WTC11 (cell line): ENCODE data around the gene RPL35. TPM values are rescaled to one million over a fixed set of nuclear protein-coding genes. Genes with fewer than 3 reads are reported as not detected.

ENCODE experiments used
- ATAC-seq: fragments of 200-7000 bp; cut with Tn5 transposase; 2 replicates; pipeline ENCODE4 v1.10.0; 2021; ENCODE audit warnings: mild to moderate bottlenecking, moderate library complexity
- CTCF ChIA-PET: fragments of 300-600 bp; sonication (Branson Sonifier 250); formaldehyde crosslinking; loops from one replicate; lab custom pipeline; 2021; ENCODE audit warnings: antibody characterized with exemption; lab: Charles Lee
- POLR2A ChIA-PET: fragments of 350-600 bp; sonication (Branson Sonifier 250); formaldehyde crosslinking; loops from one replicate; lab custom pipeline; 2021; ENCODE audit warnings: antibody characterized with exemption; lab: Charles Lee
- DNase-seq: peaks from one replicate; pipeline ENCODE4 v3.0.0; 2021; ENCODE audit warnings: low spot score
- H3K27ac Mint-ChIP-seq: 2 replicates; pipeline ENCODE4 v1.8.0; 2021; ENCODE audit warnings: mixed read lengths
- H3K27me3 Mint-ChIP-seq: 2 replicates; pipeline ENCODE4 v1.8.0; 2021; ENCODE audit warnings: low read depth, mild to moderate bottlenecking, moderate library complexity, mixed read lengths
- H3K36me3 Mint-ChIP-seq: 2 replicates; pipeline ENCODE4 v1.8.0; 2021; ENCODE audit warnings: mixed read lengths
- H3K4me1 Mint-ChIP-seq: 2 replicates; pipeline ENCODE4 v1.8.0; 2022; ENCODE audit warnings: mixed read lengths
- H3K4me3 Mint-ChIP-seq: 2 replicates; pipeline ENCODE4 v1.8.0; 2021; ENCODE audit warnings: mild to moderate bottlenecking, moderate library complexity, mixed read lengths
- H3K9me3 Mint-ChIP-seq: 2 replicates; pipeline ENCODE4 v1.8.0; 2021; ENCODE audit warnings: mixed read lengths
- AR ChIP-seq: fragments of 250-450 bp; sonication (Bioruptor Pico); IDR thresholded peaks from 2 replicates; pipeline ENCODE4 v1.9.0; 2021; ENCODE audit warnings: mild to moderate bottlenecking
- ATF2 ChIP-seq: sonication (generic); formaldehyde crosslinking; IDR thresholded peaks from 2 replicates; pipeline ENCODE4 v1.8.1; 2022; ENCODE audit warnings: low read depth, missing genetic modification reagents, borderline replicate concordance
- ATF6 ChIP-seq: sonication (generic); formaldehyde crosslinking; IDR thresholded peaks from 2 replicates; pipeline ENCODE4 v1.8.1; 2023; ENCODE audit warnings: mild to moderate bottlenecking, missing genetic modification reagents
- CDX4 ChIP-seq: fragments of 250-450 bp; sonication (Bioruptor Pico); IDR thresholded peaks from 2 replicates; pipeline ENCODE4 v1.9.0; 2021; ENCODE audit warnings: moderate library complexity, mild to moderate bottlenecking, inconsistent platforms, borderline replicate concordance
- CREM ChIP-seq: sonication (generic); formaldehyde crosslinking; IDR thresholded peaks from 2 replicates; pipeline ENCODE4 v1.8.1; 2022; ENCODE audit warnings: mild to moderate bottlenecking, missing genetic modification reagents, moderate library complexity
- FOXP1 ChIP-seq: sonication (generic); formaldehyde crosslinking; IDR thresholded peaks from 2 replicates; pipeline ENCODE4 v1.8.0; 2022; ENCODE audit warnings: missing genetic modification reagents, mild to moderate bottlenecking, moderate library complexity, borderline replicate concordance
- GABPB1 ChIP-seq: sonication (generic); formaldehyde crosslinking; IDR thresholded peaks from 2 replicates; pipeline ENCODE4 v1.8.1; 2023; ENCODE audit warnings: mild to moderate bottlenecking, missing genetic modification reagents
- IRF1 ChIP-seq: sonication (generic); formaldehyde crosslinking; IDR thresholded peaks from 2 replicates; pipeline ENCODE4 v1.8.0; 2023; ENCODE audit warnings: missing genetic modification reagents
- NFATC4 ChIP-seq: fragments of 250-450 bp; sonication (Bioruptor Pico); IDR thresholded peaks from 2 replicates; pipeline ENCODE4 v1.9.0; 2021; ENCODE audit warnings: mild to moderate bottlenecking
- NR2C2 ChIP-seq: sonication (generic); formaldehyde crosslinking; IDR thresholded peaks from 2 replicates; pipeline ENCODE4 v1.8.0; 2022; ENCODE audit warnings: mild to moderate bottlenecking, missing genetic modification reagents
- TCF7 ChIP-seq: sonication (generic); formaldehyde crosslinking; IDR thresholded peaks from 2 replicates; pipeline ENCODE4 v1.8.0; 2022; ENCODE audit warnings: mild to moderate bottlenecking, low read depth, missing genetic modification reagents, moderate library complexity
- ZNF416 ChIP-seq: fragments of 250-450 bp; sonication (Bioruptor Pico); IDR thresholded peaks from 2 replicates; pipeline ENCODE4 v1.9.0; 2021; ENCODE audit warnings: mild to moderate bottlenecking, inconsistent platforms
- ZNF532 ChIP-seq: fragments of 250-450 bp; sonication (Bioruptor Pico); IDR thresholded peaks from 2 replicates; pipeline ENCODE4 v1.9.0; 2021; ENCODE audit warnings: mild to moderate bottlenecking, borderline replicate concordance
- ZNF671 ChIP-seq: fragments of 250-450 bp; sonication (Bioruptor Pico); IDR thresholded peaks from 2 replicates; pipeline ENCODE4 v1.8.0; 2021; ENCODE audit warnings: mild to moderate bottlenecking
- total RNA-seq: library from RNA; stranded (reverse); gene quantifications from 3 replicates; pipeline ENCODE4 v1.2.3, GENCODE V29; 2021

The RPL35 gene
- total RNA-seq, 1 experiment from 2014 or later = 1,710 TPM

GRCh38 chr9:124818431-124819281, 43.1 kb downstream of the RPL35 start:
- no peak overlapping the region for H3K27ac Mint-ChIP-seq
- DNase-seq (peak; percentile 57), ATAC-seq (peak; percentile 91)
- CTCF ChIA-PET = interaction anchor here (0.7 to 2.2 kb wide), 10 partner anchors 11 to 48 kb away, joined by 3 to 12 read pairs (median 5); partner anchors contain the start of genes ARPC5L, NR6A1, OLFML2A and WDR38
- no peaks in the 10 kb centered on the region for H3K36me3 Mint-ChIP-seq
- H3K9me3 Mint-ChIP-seq = no peaks in the 10 kb centered on the region
- TF ChIP-seq ATF6 (CRISPR knock-in tag) (no peak), GABPB1 (CRISPR knock-in tag) (peak; percentile 31; the same call in 1 of the 2 replicates)
- TF ChIP-seq, all 79 proteins: peak for 1
- Mint-ChIP-seq H3K27me3 (no peaks in the 10 kb centered on the region), H3K4me1 (peaks cover 12% of the 10 kb centered on the region), H3K4me3 (no peak overlapping the region)
- POLR2A ChIA-PET = no interaction called here

GRCh38 chr9:124815601-124816000, 46.2 kb downstream of the RPL35 start:
- Mint-ChIP-seq H3K9me3 (no peaks in the 10 kb centered on the region), H3K27ac (no peak overlapping the region), H3K4me3 (no peak overlapping the region), H3K36me3 (no peaks in the 10 kb centered on the region), H3K4me1 (peaks cover 30% of the 10 kb centered on the region), H3K27me3 (no peaks in the 10 kb centered on the region)
- ATAC-seq = no peak
- ChIA-PET POLR2A (no interaction called here), CTCF (interaction anchor here (0.6 to 10.1 kb wide), 4 partner anchors 25 to 1237 kb away, joined by 3 to 147 read pairs (median 30); partner anchors contain the start of genes NR6A1, OLFML2A and WDR38)
- no peak for DNase-seq
- no peak for TF ChIP-seq IRF1

- Mint-ChIP-seq H3K27ac (peak overlapping the region; percentile 13; the same call in 1 of the 2 replicates), H3K4me3 (no peak overlapping the region)
- ATAC-seq = no peak
- TF ChIP-seq NFATC4 (no peak), ATF2 (CRISPR knock-in tag) (no peak), ZNF416 (CRISPR knock-in tag) (no peak), TCF7 (CRISPR knock-in tag) (no peak), ZNF671 (no peak), ZNF532 (CRISPR knock-in tag) (no peak), FOXP1 (no peak), NR2C2 (CRISPR knock-in tag) (no peak), CREM (CRISPR knock-in tag) (no peak), CDX4 (CRISPR knock-in tag) (no peak), AR (CRISPR knock-in tag) (no peak)
- TF ChIP-seq, all 79 proteins: peak for 0
- CTCF ChIA-PET = interaction anchor here (0.6 to 10.1 kb wide), 10 partner anchors 13 to 42 kb away, joined by 3 to 147 read pairs (median 4); partner anchors contain the start of genes NR6A1, OLFML2A and WDR38
- POLR2A ChIA-PET = interaction anchor here (1.1 kb wide), 1 partner anchor 47 kb away, joined by 3 read pairs; the partner anchor contains the start of genes ARPC5L and RPL35
- no peak for DNase-seq
- H3K27me3 Mint-ChIP-seq = no peaks in the 10 kb centered on the region
- H3K4me1 Mint-ChIP-seq = peaks cover 31% of the 10 kb centered on the region
- no peaks in the 10 kb centered on the region for H3K36me3 Mint-ChIP-seq
- H3K9me3 Mint-ChIP-seq = no peaks in the 10 kb centered on the region
These were observed 47.6 kb downstream of the RPL35 start for GRCh38 chr9:124814164-124814535.
